ENCODE measurements around the gene SLC26A5.

Gene SLC26A5

DNA sequence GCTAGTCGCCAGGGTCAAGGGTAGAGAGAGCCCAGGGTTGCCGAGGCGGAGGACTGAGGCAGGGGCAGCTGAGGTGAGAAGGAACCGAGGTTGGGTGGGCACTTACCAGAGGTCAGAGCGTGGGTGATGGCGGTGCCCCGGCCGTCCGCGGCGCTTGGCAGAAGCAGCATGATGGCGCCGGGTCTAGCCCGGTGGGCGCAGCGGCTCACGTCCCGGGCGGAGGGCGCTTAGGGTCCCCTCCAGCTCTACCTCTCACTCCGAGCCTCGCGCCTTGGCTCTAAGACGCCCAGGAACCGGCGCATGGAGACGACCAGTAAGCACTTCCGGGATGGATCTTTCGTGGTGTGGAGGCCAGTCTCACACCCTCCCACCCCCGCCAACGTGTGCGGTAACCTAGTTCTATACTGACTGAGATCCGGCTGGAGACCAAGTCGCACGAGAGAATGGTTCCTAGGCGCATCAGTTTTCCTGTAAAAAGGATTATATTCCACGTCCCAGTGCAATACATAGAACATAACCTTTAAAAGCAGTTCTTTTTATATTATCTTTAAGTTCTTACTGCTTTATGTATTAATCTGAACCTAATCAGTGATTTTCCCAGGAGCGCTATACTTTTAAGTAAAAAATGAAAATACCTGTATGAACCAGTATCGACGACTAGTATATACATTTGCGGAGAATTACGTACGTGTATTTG is 101.4 kb downstream of the SLC26A5 start, which contains the start of gene DNAJC2:
Gene DNAJC2, minus strand, starts transcription at position 315 of the 697 bp plus-strand sequence. Its CDS starts 145 bp downstream, at position 170.
- DNase-seq = peak; percentile 95

DNA sequence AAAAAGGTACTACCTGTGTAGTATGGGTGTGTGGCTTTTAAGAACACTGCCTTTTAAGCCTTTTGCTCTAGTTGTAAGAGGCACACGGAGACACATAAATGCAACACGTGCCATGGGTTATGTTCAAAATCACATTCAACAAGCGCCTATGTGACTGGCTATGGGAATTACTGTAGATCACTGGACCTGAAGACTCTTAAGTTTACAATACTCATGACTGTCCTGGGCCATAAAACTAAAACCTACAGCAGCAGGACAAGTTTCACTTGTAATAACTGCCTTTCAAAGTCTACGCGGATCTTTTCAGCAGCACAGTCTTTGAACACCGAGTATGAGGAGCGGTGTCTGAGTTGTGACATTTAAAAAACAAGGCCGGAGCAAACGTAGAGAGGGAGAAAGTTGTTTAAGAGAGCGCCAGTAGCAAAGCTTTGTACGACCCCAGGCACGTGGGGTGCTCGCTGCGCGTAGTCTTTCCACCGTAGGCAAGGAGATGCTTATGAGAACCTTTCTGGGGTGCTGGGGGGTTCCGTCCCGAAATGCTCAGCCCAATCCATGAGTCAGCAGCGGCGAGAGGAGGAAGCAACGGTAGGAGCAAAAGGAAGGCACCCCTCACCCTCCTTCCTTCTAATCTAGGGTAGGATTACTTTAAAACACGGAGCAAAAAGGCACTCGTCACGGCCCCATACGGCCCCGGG is 102.1 kb downstream of the SLC26A5 start:
- DNase-seq = peak; percentile 39

- DNase-seq = no peak
Observed at GRCh38 chr7:103343332-103343731, 102.7 kb downstream of the SLC26A5 start.

DNA sequence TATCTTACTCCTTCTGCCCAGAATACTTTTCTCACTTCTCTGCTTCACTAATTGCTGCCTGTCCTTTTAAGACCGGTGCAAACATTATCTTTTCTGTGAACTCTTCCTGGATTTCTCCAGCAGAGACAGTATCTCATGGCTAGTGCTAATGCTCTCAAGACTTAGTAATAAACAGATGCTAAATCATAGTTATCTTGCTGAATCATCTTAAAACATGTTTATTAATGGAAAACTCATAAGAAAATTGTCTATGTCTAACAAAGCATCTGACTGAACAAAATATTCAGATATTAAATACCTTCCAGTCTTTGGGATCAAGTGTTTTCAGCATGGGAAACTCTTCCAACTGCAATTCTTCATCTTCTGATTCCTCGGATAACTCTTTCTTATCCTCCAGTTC is 104.5 kb downstream of the SLC26A5 start:
- DNase-seq = no peak

DNA sequence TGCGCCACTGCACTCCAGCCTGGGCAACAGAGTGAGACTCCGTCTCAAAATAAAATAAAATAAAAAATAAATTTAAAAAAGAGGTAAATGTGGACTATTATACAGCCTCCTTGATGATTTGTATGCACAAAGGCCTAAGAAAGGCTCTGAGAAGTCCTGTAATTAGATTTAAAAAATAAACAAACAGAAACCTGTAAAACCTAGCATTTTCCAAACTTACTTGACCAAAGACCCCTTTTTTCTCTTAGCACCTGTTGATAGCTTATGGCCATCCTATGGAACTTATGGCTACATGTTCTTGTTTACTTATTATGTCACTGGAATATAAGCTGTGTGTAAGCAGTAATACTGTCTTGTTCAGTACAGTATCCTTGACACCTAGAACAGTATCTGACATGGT is 107.1 kb downstream of the SLC26A5 start:
- DNase-seq = no peak

GRCh38 chr7:103336761-103337160 is 109.2 kb downstream of the SLC26A5 start:
- no peak for DNase-seq

GRCh38 chr7:103325744-103326143 is 120.3 kb downstream of the SLC26A5 start:
- no peak for DNase-seq

Data from NCI-H2171 treated with DMSO at 0.1 percent for 48 hours (cell line).